ENCODE results near the gene COL19A1.

Gene COL19A1

GRCh38 chr6:69926745-69927144 is 60.4 kb downstream of the COL19A1 start:
- in situ Hi-C loops (cut with MboI; ENCODE audit: low sequenced_read_pairs, unreplicated experiment) = no loop called here
- TF ChIP-seq, protein P1, sequence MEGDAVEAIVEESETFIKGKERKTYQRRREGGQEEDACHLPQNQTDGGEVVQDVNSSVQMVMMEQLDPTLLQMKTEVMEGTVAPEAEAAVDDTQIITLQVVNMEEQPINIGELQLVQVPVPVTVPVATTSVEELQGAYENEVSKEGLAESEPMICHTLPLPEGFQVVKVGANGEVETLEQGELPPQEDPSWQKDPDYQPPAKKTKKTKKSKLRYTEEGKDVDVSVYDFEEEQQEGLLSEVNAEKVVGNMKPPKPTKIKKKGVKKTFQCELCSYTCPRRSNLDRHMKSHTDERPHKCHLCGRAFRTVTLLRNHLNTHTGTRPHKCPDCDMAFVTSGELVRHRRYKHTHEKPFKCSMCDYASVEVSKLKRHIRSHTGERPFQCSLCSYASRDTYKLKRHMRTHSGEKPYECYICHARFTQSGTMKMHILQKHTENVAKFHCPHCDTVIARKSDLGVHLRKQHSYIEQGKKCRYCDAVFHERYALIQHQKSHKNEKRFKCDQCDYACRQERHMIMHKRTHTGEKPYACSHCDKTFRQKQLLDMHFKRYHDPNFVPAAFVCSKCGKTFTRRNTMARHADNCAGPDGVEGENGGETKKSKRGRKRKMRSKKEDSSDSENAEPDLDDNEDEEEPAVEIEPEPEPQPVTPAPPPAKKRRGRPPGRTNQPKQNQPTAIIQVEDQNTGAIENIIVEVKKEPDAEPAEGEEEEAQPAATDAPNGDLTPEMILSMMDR (IDR thresholded peaks at IDR 0.05; ENCODE audit: borderline replicate concordance, control extremely low read depth, extremely low read depth, insufficient read depth, missing control alignments) = no peak
- DNase-seq (ENCODE audit: low spot score) = no peak

DNA sequence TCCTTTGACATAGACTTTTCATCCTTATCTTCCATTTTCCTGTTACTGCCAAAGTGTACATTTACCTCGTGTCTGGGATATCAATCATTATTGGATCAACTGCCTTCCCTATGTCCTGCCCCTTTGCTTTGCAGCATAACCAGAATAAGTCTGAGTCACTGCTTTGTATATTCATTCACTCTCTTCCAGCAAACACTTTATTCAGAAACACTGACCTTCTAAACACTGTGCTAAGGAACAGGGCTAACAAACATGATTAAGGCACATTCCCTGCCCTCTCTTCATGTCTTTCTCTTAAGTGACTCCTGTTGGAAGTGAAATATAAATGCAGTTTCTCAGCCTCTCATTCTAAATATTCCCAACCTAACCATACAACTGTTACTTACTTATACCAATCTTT is 66.9 kb downstream of the COL19A1 start:
- TF ChIP-seq, protein P1 (IDR thresholded peaks at IDR 0.05; ENCODE audit: borderline replicate concordance, control extremely low read depth, extremely low read depth, insufficient read depth, missing control alignments) = no peak
- DNase-seq (ENCODE audit: low spot score) = no peak
- in situ Hi-C loops (cut with MboI; ENCODE audit: low sequenced_read_pairs, unreplicated experiment) = no loop called here

DNA sequence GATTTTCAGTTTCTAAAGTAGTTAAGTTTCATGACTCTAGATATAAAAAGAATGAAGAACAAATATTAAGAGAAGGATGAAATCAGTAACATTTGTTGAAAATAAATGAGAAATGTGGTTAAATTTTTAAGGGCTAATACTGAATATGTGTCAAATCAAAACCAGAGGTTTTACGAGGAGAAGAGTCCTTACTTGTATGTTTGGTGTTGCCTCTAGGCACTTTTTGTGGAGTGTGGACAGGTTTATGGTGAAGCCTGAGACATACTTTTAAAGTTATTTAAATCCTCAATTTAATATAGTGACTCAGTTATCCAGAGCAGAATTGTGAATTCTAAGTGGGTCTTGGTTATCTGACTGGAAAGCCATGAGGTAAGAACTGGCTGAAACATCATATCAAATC is 68.7 kb downstream of the COL19A1 start:
- in situ Hi-C loops (cut with MboI; ENCODE audit: low sequenced_read_pairs, unreplicated experiment) = no loop called here
- no peak for DNase-seq (ENCODE audit: low spot score)
- TF ChIP-seq, protein P1 (IDR thresholded peaks at IDR 0.05; ENCODE audit: borderline replicate concordance, control extremely low read depth, extremely low read depth, insufficient read depth, missing control alignments) = no peak

DNA sequence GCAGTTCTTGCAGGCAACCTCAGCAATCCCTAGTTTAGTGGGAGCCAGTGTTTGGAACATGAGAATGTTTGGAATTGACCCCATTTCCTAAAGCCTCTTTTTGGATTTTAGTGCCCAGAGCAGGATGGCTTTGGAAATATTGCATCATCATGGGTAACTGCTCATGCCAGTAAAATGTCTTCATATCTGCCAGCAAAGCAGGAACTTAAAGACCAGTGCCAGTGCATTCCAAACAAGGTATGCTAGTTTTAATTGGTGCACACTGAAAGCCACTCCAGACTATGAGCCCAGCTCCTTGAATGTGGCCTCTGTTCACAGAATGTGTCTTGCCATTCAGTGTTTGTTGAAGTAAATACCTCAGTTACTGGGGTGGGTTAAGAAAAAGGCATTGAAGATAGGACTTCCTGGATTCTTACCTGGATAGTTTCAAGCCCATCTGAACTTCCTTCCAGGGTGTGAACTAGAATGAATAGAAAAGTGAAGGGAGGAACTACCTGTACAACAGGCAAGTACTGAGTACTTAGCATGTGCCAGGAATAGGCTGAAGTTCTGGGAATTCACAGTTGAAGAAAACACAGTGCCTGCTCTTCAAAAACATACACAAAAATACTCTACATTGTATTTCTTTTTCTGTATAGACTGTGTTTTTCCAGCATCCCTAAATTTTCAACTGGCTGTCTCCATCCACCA is 70.5 kb downstream of the COL19A1 start:
- in situ Hi-C loops (cut with MboI; ENCODE audit: low sequenced_read_pairs, unreplicated experiment) = no loop called here
- TF ChIP-seq, protein P1 (IDR thresholded peaks at IDR 0.05; ENCODE audit: borderline replicate concordance, control extremely low read depth, extremely low read depth, insufficient read depth, missing control alignments) = no peak
- no peak for DNase-seq (ENCODE audit: low spot score)

GRCh38 chr6:69937402-69938136 is 71.2 kb downstream of the COL19A1 start:
- DNase-seq (ENCODE audit: low spot score) = no peak
- in situ Hi-C loops (cut with MboI; ENCODE audit: low sequenced_read_pairs, unreplicated experiment) = no loop called here
- TF ChIP-seq, protein P1 (IDR thresholded peaks at IDR 0.05; ENCODE audit: borderline replicate concordance, control extremely low read depth, extremely low read depth, insufficient read depth, missing control alignments) = no peak

GRCh38 chr6:69942485-69942884 is 76.1 kb downstream of the COL19A1 start:
- in situ Hi-C loops (cut with MboI; ENCODE audit: low sequenced_read_pairs, unreplicated experiment) = no loop called here
- no peak for DNase-seq (ENCODE audit: low spot score)

More at GRCh38 chr6:69942485-69942884, 76.1 kb downstream of the COL19A1 start:
- TF ChIP-seq, protein P1 (IDR thresholded peaks at IDR 0.05; ENCODE audit: borderline replicate concordance, control extremely low read depth, extremely low read depth, insufficient read depth, missing control alignments) = no peak
